SU-DHL-6 (cell line): ENCODE data around the gene ZNF385A.

Experiments
- H2AFZ ChIP-seq: fragments of 200-600 bp; sonication (generic); 2 replicates; pipeline ENCODE4 v1.6.1; 2014; ENCODE audit warnings: low read depth, mild to moderate bottlenecking, moderate library complexity, mixed read lengths, antibody characterized with exemption, low read length; ENCODE audit not compliant: severe bottlenecking
- H3F3A ChIP-seq: fragments of 200-600 bp; shearing (Covaris generic); 2 replicates; pipeline ENCODE4 v1.6.0; 2016; ENCODE audit warnings: antibody characterized with exemption, mild to moderate bottlenecking; ENCODE audit not compliant: insufficient read depth
- H3K27ac ChIP-seq: fragments of 200-600 bp; sonication (generic); 2 replicates; pipeline ENCODE4 v1.5.1; 2016; ENCODE audit warnings: low read depth, mild to moderate bottlenecking, low read length, moderate library complexity, mixed read lengths
- H3K27me3 ChIP-seq: fragments of 200-600 bp; sonication (generic), shearing (Covaris generic); 2 replicates; pipeline ENCODE4 v1.6.0; 2014; ENCODE audit warnings: mild to moderate bottlenecking, low read length
- H3K36me3 ChIP-seq: fragments of 200-600 bp; sonication (generic); 2 replicates; pipeline ENCODE4 v1.6.1; 2014; ENCODE audit warnings: mild to moderate bottlenecking, low read length, mixed read lengths
- H3K4me2 ChIP-seq: fragments of 300-600, 200-600 bp; shearing (Covaris generic), sonication (generic); 2 replicates; pipeline ENCODE4 v1.6.0; 2014; ENCODE audit warnings: low read length, low read depth, mild to moderate bottlenecking; ENCODE audit not compliant: poor library complexity, severe bottlenecking
- H3K4me3 ChIP-seq: fragments of 200-600 bp; sonication (generic); 2 replicates; pipeline ENCODE4 v1.5.1; 2014; ENCODE audit warnings: antibody characterized with exemption, low read length, mild to moderate bottlenecking, mixed read lengths; ENCODE audit not compliant: insufficient read depth, poor library complexity, severe bottlenecking
- H3K79me2 ChIP-seq: fragments of 200-600 bp; sonication (generic); 2 replicates; pipeline ENCODE4 v1.6.1; 2014; ENCODE audit warnings: mild to moderate bottlenecking, low read length, moderate library complexity; ENCODE audit not compliant: insufficient read depth
- H3K9ac ChIP-seq: fragments of 200-600 bp; sonication (generic); 2 replicates; pipeline ENCODE4 v1.7.0; 2014; ENCODE audit warnings: mild to moderate bottlenecking, low read length
- H3K9me2 ChIP-seq: fragments of 200-600 bp; sonication (generic); replicated peaks from 2 replicates; pipeline ENCODE4 v1.6.1; 2014; ENCODE audit warnings: low read length; ENCODE audit not compliant: insufficient read depth
- H3K9me3 ChIP-seq: fragments of 200-600 bp; sonication (generic); 2 replicates; pipeline ENCODE4 v1.6.1; 2014; ENCODE audit warnings: low read length, mixed read lengths; ENCODE audit not compliant: insufficient read depth
- H4K20me1 ChIP-seq: fragments of 200-600 bp; sonication (generic); 2 replicates; pipeline ENCODE4 v1.6.1; 2014; ENCODE audit warnings: low read depth, mild to moderate bottlenecking, antibody characterized with exemption, low read length, moderate library complexity, mixed read lengths
- EZH2phosphoT487 ChIP-seq: fragments of 200-600 bp; sonication (generic), shearing (Covaris generic); conservative IDR thresholded peaks from 2 replicates; pipeline ENCODE4 v1.6.1; 2018; ENCODE audit warnings: mild to moderate bottlenecking, antibody characterized with exemption, low read length, moderate library complexity, mixed read lengths
- TF ChIP-seq, protein P1 (sequence below): fragments of 200-600 bp; sonication (generic); IDR thresholded peaks from one replicate; pipeline ENCODE4 v1.5.1; 2017; ENCODE audit warnings: antibody characterized with exemption, mild to moderate bottlenecking, low read length, moderate library complexity; ENCODE audit not compliant: insufficient read depth, poor library complexity, severe bottlenecking

Gene ZNF385A

DNA sequence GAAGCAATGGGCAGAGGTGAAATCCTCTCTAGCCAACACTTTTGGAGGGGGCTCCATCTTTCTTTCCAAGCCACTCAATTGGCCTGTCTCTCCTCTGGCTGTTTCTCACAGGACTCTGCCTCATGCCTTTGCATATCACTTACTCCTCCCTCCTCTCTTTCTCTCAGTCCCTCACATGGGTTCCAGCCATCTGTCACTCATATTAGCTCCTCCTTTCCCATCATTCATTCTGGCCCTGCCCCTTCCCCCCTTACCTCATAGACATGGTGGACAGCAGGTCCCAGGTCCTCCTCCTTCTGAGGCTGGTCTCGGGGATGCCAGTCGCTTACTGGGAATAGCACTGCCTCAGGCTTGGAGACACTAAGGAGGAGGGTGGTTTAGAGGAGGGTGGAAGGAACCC is 16.6 kb upstream of the ZNF385A start:
- H3K9ac ChIP-seq = no peak overlapping the region
- H3F3A ChIP-seq = no peaks in the 10 kb centered on the region
- H3K36me3 ChIP-seq = no peaks in the 10 kb centered on the region

DNA sequence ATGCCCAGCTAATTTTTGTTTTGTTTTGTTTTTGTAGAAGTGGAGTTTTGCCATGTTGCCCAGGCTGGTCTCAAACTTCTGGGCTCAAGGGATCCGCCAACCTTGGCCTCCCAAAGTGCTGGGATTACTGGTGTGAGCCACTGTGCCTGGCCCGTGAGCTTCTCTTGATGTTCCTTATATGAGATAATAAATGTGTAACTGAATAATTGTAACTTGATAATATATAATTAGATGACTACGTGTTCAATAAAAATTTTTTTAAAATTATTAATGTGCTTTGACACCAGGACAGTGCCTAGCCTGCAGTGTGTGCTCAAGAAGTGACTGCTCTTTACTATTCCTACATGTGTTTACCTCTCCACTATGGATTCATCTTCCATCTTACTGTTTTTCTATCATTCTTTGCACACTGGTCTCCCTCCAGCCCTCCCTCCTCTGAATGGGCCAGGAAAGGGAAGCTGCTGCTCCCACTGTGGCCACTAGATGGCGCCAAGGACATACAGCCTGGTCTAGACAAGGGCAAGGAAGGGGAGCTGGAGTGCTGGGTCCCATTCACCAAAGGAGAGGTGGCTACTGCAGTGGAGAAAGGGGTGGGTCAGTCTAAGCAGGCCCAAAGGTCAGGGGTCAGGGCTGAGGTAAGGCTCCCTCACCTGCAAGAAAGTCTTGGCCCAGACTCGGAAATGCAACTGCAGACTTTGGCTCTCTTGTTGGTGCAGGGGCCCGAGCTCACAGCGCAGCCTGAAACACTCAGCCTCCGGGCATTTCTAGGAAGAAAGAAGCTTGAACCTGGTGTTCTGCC is 14.7 kb upstream of the ZNF385A start:
- no peak overlapping the region for H3K4me3 ChIP-seq
- no peak overlapping the region for H2AFZ ChIP-seq
- TF ChIP-seq, protein P1, sequence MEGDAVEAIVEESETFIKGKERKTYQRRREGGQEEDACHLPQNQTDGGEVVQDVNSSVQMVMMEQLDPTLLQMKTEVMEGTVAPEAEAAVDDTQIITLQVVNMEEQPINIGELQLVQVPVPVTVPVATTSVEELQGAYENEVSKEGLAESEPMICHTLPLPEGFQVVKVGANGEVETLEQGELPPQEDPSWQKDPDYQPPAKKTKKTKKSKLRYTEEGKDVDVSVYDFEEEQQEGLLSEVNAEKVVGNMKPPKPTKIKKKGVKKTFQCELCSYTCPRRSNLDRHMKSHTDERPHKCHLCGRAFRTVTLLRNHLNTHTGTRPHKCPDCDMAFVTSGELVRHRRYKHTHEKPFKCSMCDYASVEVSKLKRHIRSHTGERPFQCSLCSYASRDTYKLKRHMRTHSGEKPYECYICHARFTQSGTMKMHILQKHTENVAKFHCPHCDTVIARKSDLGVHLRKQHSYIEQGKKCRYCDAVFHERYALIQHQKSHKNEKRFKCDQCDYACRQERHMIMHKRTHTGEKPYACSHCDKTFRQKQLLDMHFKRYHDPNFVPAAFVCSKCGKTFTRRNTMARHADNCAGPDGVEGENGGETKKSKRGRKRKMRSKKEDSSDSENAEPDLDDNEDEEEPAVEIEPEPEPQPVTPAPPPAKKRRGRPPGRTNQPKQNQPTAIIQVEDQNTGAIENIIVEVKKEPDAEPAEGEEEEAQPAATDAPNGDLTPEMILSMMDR = peak; percentile 99
- TF ChIP-seq EZH2phosphoT487 = no peak
- H3K27me3 ChIP-seq = no peaks in the 10 kb centered on the region
- H3K27ac ChIP-seq = no peak overlapping the region
- H3K79me2 ChIP-seq = no peaks in the 10 kb centered on the region
- H3K9me3 ChIP-seq = no peaks in the 10 kb centered on the region
- H3K9ac ChIP-seq = no peak overlapping the region
- no peaks in the 10 kb centered on the region for H3K9me2 ChIP-seq
- H3K4me2 ChIP-seq = no peak overlapping the region
- no peaks in the 10 kb centered on the region for H4K20me1 ChIP-seq
- H3F3A ChIP-seq = no peaks in the 10 kb centered on the region
- H3K36me3 ChIP-seq = no peaks in the 10 kb centered on the region

More for the DNA sequence above, 16.6 kb upstream of the ZNF385A start:
- TF ChIP-seq, protein P1 = no peak
- TF ChIP-seq EZH2phosphoT487 = no peak
- no peaks in the 10 kb centered on the region for H3K9me3 ChIP-seq
- H3K4me2 ChIP-seq = no peak overlapping the region
- no peaks in the 10 kb centered on the region for H4K20me1 ChIP-seq
- H3K4me3 ChIP-seq = no peak overlapping the region
- H2AFZ ChIP-seq = no peak overlapping the region
- no peaks in the 10 kb centered on the region for H3K79me2 ChIP-seq
- no peaks in the 10 kb centered on the region for H3K9me2 ChIP-seq
- H3K27ac ChIP-seq = no peak overlapping the region
- H3K27me3 ChIP-seq = no peaks in the 10 kb centered on the region

DNA sequence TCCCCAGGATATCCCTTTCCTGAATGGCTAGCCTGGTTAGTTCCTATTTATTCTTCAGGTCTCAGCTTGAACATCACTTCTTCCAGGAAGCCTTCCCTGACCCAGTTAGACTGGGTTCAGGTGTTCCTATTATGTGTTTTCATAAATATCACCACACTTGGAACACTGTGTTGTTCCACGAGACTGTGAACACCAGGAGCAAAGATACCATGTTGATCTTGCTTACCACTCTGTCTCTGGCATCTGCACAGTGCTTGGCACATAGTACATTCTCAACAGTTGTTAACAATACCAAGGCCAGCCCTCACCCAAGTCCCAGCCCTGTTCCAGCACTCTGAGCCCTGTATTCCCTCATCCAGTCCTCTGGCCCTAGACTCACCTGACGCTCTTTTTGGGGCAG is 13.7 kb upstream of the ZNF385A start:
- H3K36me3 ChIP-seq = no peaks in the 10 kb centered on the region
- H4K20me1 ChIP-seq = no peaks in the 10 kb centered on the region
- no peak overlapping the region for H3K4me3 ChIP-seq
- no peaks in the 10 kb centered on the region for H3F3A ChIP-seq
- no peak for TF ChIP-seq EZH2phosphoT487
- TF ChIP-seq, protein P1 = no peak
- H3K79me2 ChIP-seq = no peaks in the 10 kb centered on the region
- no peak overlapping the region for H2AFZ ChIP-seq
- no peaks in the 10 kb centered on the region for H3K9me3 ChIP-seq
- no peaks in the 10 kb centered on the region for H3K9me2 ChIP-seq
- no peaks in the 10 kb centered on the region for H3K27me3 ChIP-seq
- no peak overlapping the region for H3K9ac ChIP-seq
- H3K27ac ChIP-seq = no peak overlapping the region
- H3K4me2 ChIP-seq = no peak overlapping the region
